Tibial artery (tissue), 4 donors: ENCODE data around the gene LUC7L3.

Experiments used
- DNase-seq, 2 donors: peaks; one replicate each; pipeline ENCODE4 v3.0.0-alpha.2; 2019
- H3K27ac ChIP-seq, 2 donors: fragments of 200-600 bp; sonication (generic) in 1 of 2; 1 replicate in 1 of 2; 2 replicates in 1 of 2; pipeline ENCODE4 v1.5.1; 2018 to 2019; ENCODE audit warnings: mild to moderate bottlenecking in 1 of 2
- H3K27me3 ChIP-seq, 2 donors: fragments of 200-600 bp; sonication (generic) in 1 of 2; one replicate each; pipeline versions ENCODE4 v1.5.1 to v1.6.0; 2016 to 2019
- H3K36me3 ChIP-seq, 3 donors: fragments of 200-600 bp; sonication (generic) in 2 of 3; one replicate each; pipeline ENCODE4 v1.5.1; 2016 to 2019; ENCODE audit warnings: mild to moderate bottlenecking in 2 of 3
- H3K4me1 ChIP-seq, 4 donors: fragments of 200-600 bp; sonication (generic) in 2 of 4; 1 replicate in 3 of 4; 2 replicates in 1 of 4; pipeline ENCODE4 v1.5.1; 2016 to 2019
- H3K4me3 ChIP-seq, 2 donors: fragments of 200-600 bp; sonication (generic) in 1 of 2; 1 replicate in 1 of 2; 2 replicates in 1 of 2; pipeline ENCODE4 v1.5.1; 2018 to 2019; ENCODE audit warnings: mild to moderate bottlenecking in 2 of 2
- H3K9me3 ChIP-seq, 3 donors: fragments of 200-600 bp; sonication (generic) in 1 of 3; one replicate each; pipeline ENCODE4 v1.5.1; 2016 to 2019
- CTCF ChIP-seq, 2 experiments: fragments of 200-600 bp in 1 of 2; fragments of 450-650 bp in 1 of 2; IDR thresholded peaks; one replicate each; pipeline ENCODE4 v1.5.1; 2017 to 2019; ENCODE audit warnings: antibody characterized with exemption in 2 of 2, mild to moderate bottlenecking in 1 of 2, moderate library complexity in 1 of 2
- intact Hi-C: fragments of 100-400 bp; cut with DNase I; formaldehyde crosslinking; loops from one replicate; pipeline ENCODE4 v1.15.0; 2023; ENCODE audit warnings: low total_unique reads

LUC7L3 gene

GRCh38 chr17:50758989-50759544 lies 39.7 kb downstream of the LUC7L3 start:
- no peak for TF ChIP-seq CTCF (IDR thresholded peaks at IDR 0.05)
- Histone ChIP-seq H3K27ac (no peak overlapping the region), H3K27me3 (no peaks in the 10 kb centered on the region), H3K4me1 (peaks cover 0 to 21% (median 12%) of the 10 kb centered on the region in 4 donors), H3K4me3 (no peak overlapping the region), H3K9me3 (no peaks in the 10 kb centered on the region), H3K36me3 (peaks cover 0 to 16% (median 4%) of the 10 kb centered on the region in 3 donors)
- no peak for DNase-seq
- intact Hi-C loops: no loop called here

GRCh38 chr17:50762177-50762576 lies 42.8 kb downstream of the LUC7L3 start:
- no peak for TF ChIP-seq CTCF (IDR thresholded peaks at IDR 0.05)
- Histone ChIP-seq H3K27me3 (no peaks in the 10 kb centered on the region), H3K9me3 (no peaks in the 10 kb centered on the region), H3K36me3 (no peaks in the 10 kb centered on the region), H3K27ac (no peak overlapping the region), H3K4me1 (peaks cover 0 to 28% (median 18%) of the 10 kb centered on the region in 4 donors), H3K4me3 (no peak overlapping the region)
- intact Hi-C loops: no loop called here
- DNase-seq: no peak

GRCh38 chr17:50763716-50764475 lies 44.5 kb downstream of the LUC7L3 start:
- no peak for DNase-seq
- H3K4me3 ChIP-seq: no peak overlapping the region
- H3K36me3 ChIP-seq: no peaks in the 10 kb centered on the region
- intact Hi-C loops: no loop called here
- H3K27ac ChIP-seq: no peak overlapping the region
- no peaks in the 10 kb centered on the region for H3K9me3 ChIP-seq
- H3K4me1 ChIP-seq: peaks cover 0 to 26% (median 18%) of the 10 kb centered on the region in 4 donors
- no peak for TF ChIP-seq CTCF (IDR thresholded peaks at IDR 0.05)
- no peaks in the 10 kb centered on the region for H3K27me3 ChIP-seq

GRCh38 chr17:50764734-50765149 lies 45.3 kb downstream of the LUC7L3 start:
- H3K36me3 ChIP-seq: no peaks in the 10 kb centered on the region
- no peak overlapping the region for H3K27ac ChIP-seq
- no peak for TF ChIP-seq CTCF (IDR thresholded peaks at IDR 0.05)
- H3K9me3 ChIP-seq: no peaks in the 10 kb centered on the region
- H3K27me3 ChIP-seq: no peaks in the 10 kb centered on the region
- H3K4me3 ChIP-seq: no peak overlapping the region
- intact Hi-C loops: no loop called here
- DNase-seq: no peak
- peaks cover 0 to 26% (median 18%) of the 10 kb centered on the region in 4 donors for H3K4me1 ChIP-seq

GRCh38 chr17:50765454-50766221 lies 46.2 kb downstream of the LUC7L3 start:
- Histone ChIP-seq H3K4me3 (no peak overlapping the region), H3K27ac (no peak overlapping the region), H3K27me3 (no peaks in the 10 kb centered on the region), H3K36me3 (no peaks in the 10 kb centered on the region), H3K9me3 (no peaks in the 10 kb centered on the region), H3K4me1 (peaks cover 0 to 26% (median 18%) of the 10 kb centered on the region in 4 donors)
- intact Hi-C loops: no loop called here
- no peak for TF ChIP-seq CTCF (IDR thresholded peaks at IDR 0.05)
- DNase-seq: no peak
